ENCODE data around the gene SLIT1.

DNA sequence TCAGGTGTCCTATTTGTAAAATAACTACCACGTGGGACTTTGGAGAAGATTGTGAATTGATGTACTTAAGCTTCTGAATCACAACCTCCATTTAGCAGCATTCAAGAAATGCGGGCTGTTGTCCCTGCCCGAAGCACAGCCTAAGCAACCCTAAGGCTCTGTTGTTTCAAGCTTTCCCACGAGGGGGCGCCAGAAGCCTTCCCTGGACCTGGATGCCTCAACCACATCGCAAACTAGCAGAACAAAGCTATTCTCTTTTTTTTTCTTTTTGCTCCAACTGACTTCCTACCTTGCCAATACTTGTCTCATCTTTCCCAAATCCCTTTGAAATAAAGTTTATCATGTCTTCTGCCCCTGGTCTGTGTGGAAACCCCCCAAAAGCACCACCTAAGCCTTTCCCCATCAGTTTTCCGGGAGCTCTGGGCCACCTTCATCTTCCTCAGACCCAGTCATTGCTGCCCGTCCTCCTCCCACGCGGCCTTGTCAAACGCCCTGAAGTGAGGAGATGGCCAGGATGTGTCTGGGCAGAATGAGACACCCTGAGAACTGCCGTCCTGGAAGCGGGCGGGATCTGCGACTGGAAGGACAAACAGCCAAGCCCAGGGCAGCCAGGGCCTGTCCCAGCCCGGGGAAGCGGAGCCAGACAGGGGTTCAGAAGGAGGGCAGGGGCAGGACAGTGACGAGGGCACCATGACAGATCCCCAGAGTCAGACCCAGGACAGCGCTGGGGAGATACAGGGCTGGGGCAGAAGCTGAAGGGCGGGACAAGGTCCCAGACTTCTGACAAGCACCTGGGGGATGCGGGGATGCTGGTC lies 112.7 kb downstream of the SLIT1 start:
- TF ChIP-seq POLR2A (IDR thresholded peaks at IDR 0.05; ENCODE audit: low read depth, low read length) (no peak), POLR2AphosphoS5 (IDR thresholded peaks at IDR 0.05; ENCODE audit: low read depth, low read length) (no peak), TAF1 (IDR thresholded peaks at IDR 0.05; ENCODE audit: borderline replicate concordance, low read depth, low read length) (no peak)

All from GM12892 (cell line).